Spleen (tissue), 7 donors: ENCODE data around the gene ACTR3.

Experiments
- CTCF ChIP-seq, 11 experiments: fragments of 200-600 bp in 7 of 11; fragments of 450-650 bp in 4 of 11; sonication (generic) in 4 of 11; IDR thresholded peaks in 8 of 11; conservative IDR thresholded peaks in 3 of 11; 1 replicate in 7 of 11; 2 replicates in 4 of 11; pipeline versions ENCODE4 v1.4.0 to v1.8.0; 2016 to 2021; ENCODE audit warnings: antibody characterized with exemption in 11 of 11, inconsistent platforms in 4 of 11, mild to moderate bottlenecking in 1 of 11
- POLR2A ChIP-seq, 3 donors: fragments of 450-650 bp; IDR thresholded peaks; one replicate each; pipeline ENCODE4 v1.5.1; 2017; ENCODE audit warnings: antibody characterized with exemption in 3 of 3, mild to moderate bottlenecking in 1 of 3
- donor health status: DM: no; HTN: no; CAD: no; lungs with moderate emphysema.
- donor health status: DM: no; HTN: no; CAD: no.
- donor health status: DM: no; HTN: no; CAD: no.

GRCh38 chr2:113910967-113911678, 21.2 kb downstream of the ACTR3 start:
- TF ChIP-seq CTCF (IDR thresholded peaks at IDR 0.05 in 8 of 11, conservative IDR thresholded peaks at IDR 0.05 in 3 of 11) = no peak
- TF ChIP-seq POLR2A (IDR thresholded peaks at IDR 0.05) = no peak
